Putamen (tissue), 1 donor: ENCODE data around the gene RAX2.
"Not testable (repeated sequence)": the region's sequence is repeated elsewhere in the genome, so short reads cannot be mapped to it uniquely, and the experiment has no call there.

ENCODE experiments used
- DNase-seq: peaks from one replicate; pipeline ENCODE4 v3.0.0-alpha.2; 2016; ENCODE audit warnings: low spot score

RAX2 gene

DNA sequence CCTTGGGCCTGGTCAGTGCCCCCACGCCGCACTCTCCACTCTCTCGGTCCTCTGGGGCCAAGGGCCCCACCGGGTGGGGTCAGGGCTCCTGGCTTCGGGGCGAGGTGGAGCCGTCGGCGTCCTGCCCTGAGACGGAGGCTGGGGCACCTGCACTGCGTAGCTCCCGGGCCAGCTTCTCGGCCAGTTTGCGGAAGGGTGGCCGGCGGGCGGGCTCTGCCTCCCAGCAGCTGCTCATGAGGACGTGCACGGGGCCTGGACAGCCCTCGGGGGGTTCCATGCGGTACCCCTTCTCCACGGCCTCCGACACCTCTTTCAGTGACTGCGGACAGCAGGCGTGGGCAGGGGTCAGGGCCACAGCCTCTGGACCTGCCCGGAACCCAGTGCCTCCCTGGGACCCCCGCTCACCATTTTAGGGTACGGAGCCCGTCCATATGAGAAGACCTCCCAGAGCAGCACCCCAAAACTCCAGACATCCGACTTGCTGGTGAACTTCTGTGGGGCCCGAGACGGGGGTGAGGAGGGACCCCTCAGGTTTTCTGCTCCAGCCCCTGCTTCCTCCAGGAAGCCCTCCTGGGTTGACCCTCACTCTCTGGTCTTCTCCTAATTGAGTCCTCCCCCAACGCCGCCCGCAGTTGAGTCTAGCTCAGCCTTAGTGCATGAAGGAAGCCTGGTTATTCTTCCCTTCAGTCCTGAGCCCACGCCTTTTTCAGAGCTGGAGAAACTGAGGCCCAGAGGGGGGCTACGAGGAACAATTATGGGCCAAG is 6.3 kb upstream of the RAX2 start:
- DNase-seq: no peak

DNA sequence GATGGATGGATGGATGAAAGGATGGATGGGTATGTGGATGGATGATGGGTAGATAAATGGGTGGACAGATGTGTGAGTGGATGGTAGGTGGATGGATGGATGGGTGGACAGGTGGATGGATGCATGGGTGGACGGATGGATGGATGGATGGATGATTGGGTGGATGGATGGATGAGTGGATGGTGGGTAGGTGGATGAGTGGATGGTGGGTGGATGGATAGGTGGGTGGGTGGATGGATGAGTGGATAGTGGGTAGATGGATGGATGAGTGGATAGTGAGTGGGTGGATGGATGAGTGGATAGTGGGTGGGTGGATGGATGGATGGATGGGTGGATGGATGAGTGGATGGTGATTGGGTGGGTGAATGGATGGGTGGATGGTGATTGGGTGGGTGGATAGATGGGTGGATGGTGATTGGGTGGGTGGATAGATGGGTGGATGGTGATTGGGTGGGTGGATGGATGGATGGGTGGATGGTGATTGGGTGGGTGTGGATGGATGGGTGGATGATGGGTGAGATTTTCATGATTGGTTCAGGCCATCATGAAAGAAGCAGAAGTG is 4.5 kb upstream of the RAX2 start:
- DNase-seq: no peak

DNA sequence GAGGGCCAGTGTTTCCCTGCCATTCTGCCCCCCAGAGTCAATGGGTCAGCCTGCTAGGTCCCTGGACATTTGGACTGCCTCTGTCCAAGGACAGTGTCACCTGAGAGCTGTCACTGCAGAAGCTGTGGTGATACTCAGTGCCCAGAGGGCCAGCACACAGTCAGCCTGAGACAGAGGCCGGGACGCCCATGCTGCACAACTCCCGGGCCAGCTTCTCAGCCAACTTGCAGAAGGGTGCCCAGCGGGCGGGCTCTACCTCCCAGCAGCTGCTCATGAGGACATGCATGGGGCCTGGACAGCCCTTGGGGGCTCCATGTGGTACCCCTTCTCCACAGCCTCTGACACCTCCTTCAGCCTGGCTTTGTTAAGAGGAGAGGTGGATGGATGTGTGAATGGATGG is 3.8 kb upstream of the RAX2 start:
- DNase-seq: no peak

DNA sequence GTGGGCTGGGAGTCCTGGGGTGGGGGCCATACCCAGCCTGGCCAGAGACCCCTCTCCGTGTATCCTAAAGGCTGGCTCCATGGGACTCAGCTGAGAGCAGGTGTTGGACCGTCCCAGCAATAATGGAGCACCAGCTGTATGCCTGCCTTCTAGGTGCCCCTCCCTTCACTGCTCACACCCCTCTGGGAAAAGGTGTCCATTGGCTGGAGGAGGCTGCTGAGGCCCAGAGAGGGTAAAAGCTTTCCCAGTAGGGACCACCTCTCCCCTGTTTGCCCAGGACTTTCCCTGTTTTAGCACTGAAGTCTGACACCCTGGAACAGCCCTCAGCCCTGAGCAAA is 3.3 kb upstream of the RAX2 start:
- no peak for DNase-seq

DNA sequence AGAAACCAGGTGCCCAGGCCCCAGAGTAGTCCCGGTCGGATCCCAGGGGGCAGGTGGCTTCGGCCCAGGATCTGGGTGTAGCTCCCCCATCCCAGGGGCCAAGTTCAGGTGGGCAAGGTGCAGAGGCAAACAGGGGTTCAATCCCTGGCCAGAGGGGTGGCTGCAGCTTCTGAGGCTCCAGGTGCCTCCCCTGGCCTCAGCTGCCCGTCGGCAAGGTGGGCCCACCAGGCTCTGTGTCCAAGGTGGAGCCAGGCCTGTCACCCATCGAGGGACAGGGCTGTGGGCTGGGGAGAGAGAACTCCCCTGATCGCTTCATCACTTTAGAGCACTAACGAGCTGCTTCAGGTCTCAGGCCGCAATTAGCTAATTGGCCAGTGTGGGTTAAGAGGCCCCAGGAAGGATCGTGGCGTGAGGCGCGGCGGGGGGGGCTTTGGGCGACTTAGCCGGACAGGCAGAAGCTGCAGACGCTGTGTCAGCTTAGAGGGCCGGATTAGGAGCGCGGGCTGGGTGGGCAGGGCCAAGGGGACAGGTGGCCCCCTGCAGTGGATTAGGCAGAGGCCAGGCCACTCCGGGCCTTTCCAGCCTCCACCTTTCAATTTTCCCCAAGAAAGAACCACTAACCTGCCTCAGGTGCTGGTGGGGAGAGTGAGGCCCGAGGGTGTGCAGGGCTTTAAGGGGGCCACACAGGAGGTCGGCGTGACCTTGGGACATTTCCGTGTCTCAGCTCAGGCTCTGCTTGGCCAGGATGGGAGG is 2.8 kb upstream of the RAX2 start:
- no peak for DNase-seq

DNA sequence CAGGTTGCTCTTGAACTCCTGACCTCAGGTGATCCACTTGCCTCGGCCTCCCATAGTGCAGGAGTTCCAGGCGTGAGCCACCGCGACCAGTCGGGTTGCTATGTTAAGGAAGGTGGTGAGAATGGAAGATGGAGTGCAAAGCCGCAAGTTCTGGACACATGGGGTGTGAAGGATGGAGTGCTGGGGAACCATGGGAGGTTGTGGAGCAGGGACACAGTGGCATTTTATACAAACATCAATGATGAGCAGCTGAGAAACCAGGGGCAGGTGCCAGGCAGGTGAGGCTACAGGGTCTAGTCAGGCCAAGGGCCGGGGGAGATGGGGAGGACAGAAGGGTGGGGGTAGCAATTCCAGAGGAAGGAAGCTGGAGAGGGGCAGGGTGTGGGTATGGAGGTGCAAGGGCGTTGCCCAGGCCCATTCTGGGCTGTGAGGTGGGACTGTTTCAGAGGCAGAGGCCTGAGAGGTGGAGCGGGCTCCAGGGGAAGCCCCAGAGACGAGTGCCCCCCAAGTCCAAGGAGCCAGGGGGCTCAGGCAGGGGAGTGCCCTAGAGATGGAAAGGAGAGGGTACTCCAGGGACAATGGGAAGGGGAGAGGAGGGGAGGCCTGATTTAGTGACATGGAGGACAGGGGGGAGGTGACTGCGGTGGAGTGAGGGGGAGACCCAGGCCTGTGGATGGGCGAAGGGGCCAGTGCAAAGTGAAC is 1.9 kb upstream of the RAX2 start:
- no peak for DNase-seq

DNA sequence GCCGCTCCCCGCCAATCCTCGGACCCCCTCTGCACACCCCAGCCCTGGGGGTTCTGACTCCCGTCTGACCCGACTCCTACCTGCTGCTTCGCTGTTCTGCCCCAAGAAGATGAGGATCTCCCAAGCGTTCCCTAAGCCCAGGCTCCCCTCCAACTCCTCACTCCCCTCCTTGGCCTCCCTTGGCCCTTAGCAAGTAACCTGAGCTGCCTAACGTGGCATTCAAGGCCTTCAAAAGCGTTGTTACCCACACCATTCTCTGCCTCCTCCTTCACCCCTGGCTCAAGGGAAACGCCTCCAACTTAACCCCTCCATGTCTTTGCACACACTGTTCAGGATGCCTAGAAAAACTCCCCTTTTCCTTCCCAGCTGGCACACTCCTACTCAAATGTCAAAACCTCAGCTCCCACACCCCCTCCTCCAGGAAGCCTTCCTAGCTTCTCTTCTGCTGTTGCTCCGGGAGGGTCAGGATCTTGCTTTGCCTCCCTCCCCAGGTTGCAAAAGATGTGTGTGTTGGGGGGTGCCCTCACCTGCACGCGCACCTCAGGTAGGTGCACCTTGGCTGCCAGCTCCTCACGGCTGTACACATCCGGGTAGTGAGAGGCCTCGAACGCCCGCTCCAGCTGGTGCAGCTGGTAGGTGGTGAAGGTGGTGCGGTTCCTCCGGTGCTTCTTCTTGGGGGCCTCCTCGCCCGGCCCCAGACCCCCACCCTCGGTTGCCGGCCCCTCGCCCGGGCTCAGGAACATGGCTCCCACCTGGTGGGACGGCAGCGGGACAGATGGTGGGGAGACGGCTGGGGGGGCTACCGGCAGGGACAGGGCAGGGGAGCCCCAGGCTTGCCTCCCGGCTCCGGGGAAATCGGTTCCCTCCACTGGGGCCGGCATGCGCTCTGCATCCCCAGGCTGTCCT is 775 bp downstream of the RAX2 start:
- DNase-seq: no peak

DNA sequence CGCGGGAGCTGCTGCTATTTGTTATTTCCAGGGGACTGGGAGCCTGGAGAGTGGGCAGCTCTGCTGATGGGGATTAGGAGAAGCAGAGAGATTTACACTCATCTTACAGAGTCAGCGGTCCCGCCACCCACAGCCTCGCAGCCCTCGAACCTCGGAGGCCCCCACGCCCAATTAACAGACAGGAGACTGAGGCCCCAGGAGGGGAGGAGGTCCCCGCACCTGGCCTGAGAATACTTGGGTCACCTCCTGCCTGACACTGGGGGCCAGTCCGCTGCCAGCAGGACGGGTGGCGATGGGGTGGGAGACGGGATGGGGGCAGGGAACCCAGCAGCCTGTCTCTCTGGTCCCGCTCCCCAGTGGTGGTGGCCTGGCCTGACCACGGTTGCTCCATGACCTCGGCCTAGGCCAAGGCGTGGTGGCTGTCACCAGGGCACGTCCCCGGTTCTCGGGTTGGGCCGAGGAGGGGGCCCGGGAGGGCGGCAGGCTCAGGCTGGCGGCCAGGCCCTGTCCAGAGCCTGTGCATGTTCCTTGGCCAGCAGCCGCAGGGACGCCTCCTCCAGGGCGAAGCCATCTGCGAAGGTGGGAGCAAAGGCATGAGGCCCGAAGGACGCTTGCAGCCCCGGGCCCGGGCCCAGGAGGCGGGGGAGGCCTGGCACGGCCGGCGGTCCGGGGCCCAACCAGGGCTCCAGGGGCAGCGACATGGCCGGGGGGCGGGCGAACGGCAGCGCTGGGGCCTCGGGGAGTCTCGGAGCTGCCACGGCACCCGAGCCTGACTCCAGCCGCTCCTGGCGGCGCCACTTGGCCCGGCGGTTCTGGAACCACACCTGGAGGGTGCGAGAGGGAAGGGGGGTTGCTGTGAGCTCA is 1.7 kb downstream of the RAX2 start:
- DNase-seq: no peak

DNA sequence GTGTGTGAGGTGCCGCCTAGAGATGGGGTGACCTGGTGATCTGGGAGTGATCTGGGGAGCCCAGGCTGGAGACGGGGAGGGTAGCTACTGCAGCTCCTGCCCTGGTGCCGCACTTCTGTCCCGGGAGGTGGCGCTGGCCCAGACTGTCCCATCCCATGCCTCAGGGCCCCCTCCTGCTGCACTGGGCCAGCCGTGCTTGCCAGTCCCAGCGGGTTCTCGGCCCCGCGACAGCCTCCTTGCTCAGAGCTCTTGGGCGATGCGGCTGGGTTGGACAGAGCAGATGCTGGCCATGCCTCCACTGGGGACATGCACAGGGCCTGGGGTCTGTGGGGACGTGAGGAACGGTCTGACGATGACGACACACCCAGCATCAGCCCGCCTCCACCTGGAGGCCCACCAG is 2.5 kb downstream of the RAX2 start:
- DNase-seq: no peak

DNA sequence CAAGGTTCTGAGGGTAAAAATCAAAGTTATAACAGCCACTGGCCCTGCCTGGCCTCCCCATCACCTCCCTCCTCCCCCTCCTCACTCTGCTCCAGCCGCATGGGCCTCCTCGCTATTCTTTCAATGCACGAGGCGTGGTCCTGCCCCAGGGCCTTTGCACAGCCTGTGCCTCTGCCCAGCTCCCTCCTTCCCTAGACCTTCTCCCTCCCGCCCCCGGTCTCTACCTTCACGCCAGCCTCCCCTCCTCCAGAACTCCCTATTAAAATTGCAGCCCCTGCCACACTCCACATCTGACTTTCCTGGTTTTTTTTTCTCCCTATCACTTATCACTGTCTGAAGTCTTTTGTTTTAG is 3.3 kb downstream of the RAX2 start:
- no peak for DNase-seq

DNA sequence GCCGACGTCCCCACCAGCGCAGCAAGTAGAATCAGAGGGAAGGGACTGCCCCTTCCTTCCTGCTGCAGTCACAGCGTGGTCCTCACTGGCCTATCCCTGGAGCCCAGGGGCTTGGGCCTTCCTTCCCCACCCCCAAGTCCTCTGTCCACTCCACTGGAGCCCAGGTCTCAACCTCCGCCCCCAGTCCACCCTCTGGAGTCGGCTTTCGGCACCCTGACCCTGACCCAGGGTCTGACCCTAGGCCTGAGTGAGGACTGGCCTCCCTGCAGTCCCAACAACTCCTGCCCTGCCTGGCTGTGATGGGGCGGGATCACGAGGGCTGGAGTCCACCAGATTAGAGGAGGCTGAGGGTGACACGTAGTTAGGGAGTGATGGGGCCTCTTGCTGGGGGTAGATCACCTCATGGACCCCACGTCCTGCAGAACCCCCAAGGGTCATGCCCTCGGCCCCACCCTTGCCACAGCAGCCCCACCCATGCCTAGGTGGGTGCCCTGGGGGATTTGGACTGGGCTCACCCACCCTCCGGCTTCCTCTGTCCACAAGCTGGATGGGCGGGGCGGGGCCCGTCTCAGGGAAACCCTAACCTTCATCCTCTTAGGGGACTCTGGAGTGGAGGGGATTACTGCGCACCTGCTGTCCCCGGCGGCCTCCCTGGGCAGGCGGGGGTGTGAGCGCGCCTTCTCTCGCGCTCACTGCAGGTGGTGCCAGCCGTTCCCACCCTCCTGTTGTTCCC is 3.8 kb downstream of the RAX2 start:
- no peak for DNase-seq

DNA sequence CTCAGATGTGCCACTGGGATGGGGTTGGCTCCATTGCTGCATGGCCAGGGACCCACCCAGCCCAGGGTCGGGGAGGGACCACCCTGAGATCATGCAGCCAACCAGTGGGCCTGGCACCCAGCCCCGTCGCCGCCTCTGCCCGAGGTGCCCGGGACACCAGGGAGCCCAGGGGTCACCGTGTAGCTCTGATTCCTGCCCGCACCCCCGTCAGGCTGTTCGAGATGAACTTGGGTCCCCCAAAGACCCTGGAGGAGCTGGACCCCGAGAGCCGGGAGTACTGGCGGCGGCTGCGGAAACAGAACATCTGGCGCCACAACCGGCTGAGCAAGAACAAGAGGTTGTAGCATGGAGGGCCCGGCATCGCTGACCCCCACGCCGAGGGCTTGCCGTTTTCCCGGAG is 5.0 kb downstream of the RAX2 start:
- no peak for DNase-seq

DNA sequence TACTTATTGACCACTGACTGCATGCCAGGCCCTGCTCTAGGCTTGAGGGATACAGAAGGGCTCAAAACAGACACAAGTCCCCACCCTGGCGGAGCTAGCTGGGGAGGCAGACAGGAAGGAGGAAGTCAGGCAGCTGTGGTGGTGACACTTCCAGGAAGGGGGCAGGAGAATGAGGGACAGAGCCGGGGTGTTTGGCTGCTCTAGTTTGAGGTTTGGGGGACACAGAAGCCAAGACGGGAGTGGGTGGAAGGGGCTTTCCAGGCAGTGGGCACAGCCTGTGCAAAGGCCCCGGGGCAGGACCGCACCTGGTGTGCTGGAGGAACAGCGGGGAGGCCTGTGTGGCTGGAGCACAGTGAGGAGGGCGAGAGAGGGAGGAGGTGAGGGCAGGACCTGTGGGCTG is 5.5 kb downstream of the RAX2 start:
- no peak for DNase-seq

DNA sequence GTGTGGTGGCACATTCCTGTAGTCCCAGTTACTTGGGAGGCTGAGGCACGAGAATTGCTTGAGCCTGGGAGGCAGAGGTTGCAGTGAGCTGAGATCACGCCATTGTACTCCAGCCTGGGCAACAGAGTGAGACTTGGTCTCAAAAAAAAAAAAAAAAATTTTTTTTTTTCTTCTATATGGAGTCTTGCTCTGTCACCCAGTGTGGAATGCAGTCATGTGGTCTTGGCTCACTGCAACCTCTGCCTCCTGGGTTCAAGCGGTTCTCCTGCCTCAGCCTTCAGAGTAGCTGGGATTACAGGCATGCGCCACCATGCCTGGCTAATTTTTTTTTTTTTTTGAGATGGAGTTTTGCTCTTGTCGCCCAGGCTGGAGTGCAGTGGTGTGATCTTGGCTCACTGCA is 6.3 kb downstream of the RAX2 start:
- not testable (repeated sequence) for DNase-seq

DNA sequence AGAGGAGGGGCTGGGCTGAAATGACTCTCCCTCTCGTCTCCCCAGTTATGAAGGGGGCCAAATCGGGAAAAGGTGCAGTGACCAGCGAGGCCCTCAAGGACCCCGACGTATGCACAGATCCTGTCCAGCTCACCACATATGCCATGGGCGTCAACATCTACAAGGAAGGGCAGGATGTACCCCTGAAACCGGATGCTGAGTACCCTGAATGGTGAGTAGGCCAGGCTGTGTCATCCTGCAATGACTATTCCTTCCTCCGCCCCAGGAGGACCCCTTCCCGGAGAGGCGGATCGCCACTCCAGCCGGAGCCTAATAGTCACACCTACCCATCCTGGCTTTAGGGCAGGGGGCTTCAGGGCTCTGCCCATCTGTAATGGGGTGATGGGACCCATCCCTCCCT is 6.9 kb downstream of the RAX2 start:
- DNase-seq: no peak

DNA sequence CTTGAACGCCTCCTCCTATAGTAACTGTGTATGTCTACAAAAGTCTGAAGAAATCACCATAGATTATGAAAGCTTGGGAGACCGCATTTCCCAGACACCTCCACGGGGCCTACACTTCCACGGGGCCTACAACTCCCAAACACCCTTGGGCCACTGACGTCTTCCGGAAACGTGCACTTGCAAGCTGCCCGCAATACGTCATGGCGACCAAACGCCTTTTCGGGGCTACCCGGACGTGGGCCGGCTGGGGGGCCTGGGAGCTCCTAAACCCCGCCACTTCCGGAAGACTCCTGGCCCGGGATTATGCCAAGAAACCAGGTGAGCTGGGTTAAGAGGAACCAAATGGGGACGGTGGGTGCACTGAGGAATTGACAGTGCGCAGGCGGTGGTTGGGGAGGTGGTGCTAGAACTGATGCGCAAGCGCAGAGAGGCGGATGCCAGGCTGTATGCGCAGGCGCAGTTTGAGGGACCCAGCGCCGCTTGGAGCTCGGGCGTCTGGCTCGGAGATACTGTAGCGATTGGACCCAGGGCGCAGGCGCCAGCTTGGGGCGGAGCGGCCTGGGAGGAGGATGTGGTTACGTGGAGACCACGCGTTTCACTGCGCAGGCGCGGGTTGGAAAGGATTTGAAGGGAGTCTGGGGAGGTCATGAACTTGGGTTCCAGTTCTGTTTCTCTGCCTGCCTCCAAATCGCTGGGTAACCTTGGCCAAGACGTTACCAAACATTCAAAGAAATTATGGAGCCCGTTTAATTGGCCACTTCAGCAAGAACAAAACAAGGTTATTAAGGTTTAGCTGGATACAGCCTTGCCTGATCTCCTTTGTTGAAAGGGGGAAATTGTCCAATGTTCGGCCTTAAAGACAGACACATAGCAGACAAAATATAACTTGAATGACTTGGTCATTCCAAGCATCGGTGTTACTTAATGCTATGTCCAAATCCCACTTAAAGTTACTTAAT is 9.2 kb downstream of the RAX2 start, which contains the start of gene MRPL54:
TSS of gene MRPL54 (plus strand) at position 182 of the 959 bp plus-strand sequence. CDS start at position 201, 19 bp downstream.
- DNase-seq: peak; percentile 99

DNA sequence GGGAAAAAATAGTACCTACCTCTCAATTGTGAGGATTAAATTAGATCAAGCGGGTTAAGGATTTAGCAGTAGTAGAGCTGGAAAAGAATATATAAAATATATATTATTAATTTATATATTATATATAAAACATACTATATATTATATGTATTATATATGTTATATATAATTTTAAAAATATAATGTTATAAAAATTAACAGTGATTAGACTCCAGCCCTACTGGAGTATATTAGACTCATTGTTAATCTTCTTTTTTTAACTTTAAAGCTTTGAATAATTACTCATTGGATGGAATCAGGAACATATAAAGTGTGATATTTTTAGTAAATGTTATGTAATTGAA is 9.9 kb downstream of the RAX2 start:
- no peak for DNase-seq

DNA sequence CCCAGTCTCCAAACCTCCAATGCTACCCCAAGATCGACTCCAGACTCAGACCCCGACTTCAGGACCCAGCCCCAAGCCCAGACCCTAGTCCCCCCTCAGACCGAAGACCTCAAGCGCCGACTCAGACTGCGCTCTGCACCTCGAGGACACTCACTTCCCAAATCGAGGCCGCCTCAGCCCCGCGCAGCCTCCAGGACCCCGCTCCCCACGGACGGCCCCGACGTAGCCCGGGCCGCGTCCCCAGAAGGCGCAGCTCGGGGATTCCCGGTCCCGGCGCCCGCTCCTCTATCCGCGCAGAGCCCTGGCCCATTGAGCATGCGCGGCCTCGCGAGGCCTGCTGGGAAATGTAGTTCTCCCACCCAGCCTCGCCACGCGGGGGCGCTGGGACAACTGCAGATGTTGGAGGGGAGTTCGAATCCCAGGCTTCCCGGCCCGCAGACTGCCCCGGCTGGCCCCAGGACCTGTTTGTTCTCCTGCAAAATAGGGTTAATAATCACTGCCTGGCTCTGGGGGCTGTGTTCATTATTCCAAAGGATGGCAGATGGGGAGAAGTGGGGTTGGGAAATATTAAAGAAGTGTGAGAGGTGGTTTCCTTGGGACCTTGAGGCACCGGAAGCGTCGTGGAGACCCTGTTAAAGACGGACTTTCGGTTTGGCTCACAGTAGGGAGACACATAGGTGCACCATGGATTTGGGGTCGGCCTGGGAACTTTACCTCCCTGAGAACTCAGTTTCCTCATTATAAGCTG is 10.5 kb downstream of the RAX2 start, which contains the start of gene APBA3:
TSS of gene APBA3 (minus strand) at position 311 of the 748 bp plus-strand sequence. CDS start 1,428 bp downstream, outside the sequence.
- peak; percentile 87 for DNase-seq
